ENCODE results near the gene CCND1.
"Not testable (repeated sequence)": the region's sequence is repeated elsewhere in the genome, so short reads cannot be mapped to it uniquely, and the experiment has no call there.

CCND1 gene

GRCh38 chr11:69618237-69618636 lies 22.7 kb upstream of the CCND1 start:
- DNase-seq: no peak

- no peak for DNase-seq
Measured at GRCh38 chr11:69620683-69621290, 20.2 kb upstream of the CCND1 start.

- DNase-seq: not testable (repeated sequence)
Measured at GRCh38 chr11:69622097-69622681, 18.8 kb upstream of the CCND1 start.

- DNase-seq: no peak
Measured at GRCh38 chr11:69624293-69624692, 16.7 kb upstream of the CCND1 start.

GRCh38 chr11:69625476-69625875 lies 15.5 kb upstream of the CCND1 start:
- DNase-seq: no peak

GRCh38 chr11:69627551-69627950 lies 13.4 kb upstream of the CCND1 start:
- DNase-seq: no peak

- no peak for DNase-seq
Measured at GRCh38 chr11:69630017-69630416, 10.9 kb upstream of the CCND1 start.

GRCh38 chr11:69630424-69630823 lies 10.5 kb upstream of the CCND1 start:
- no peak for DNase-seq

- DNase-seq: no peak
Measured at GRCh38 chr11:69632900-69633299, 8.1 kb upstream of the CCND1 start.

- no peak for DNase-seq
Measured at GRCh38 chr11:69634069-69634468, 6.9 kb upstream of the CCND1 start.

GRCh38 chr11:69634590-69634989 lies 6.4 kb upstream of the CCND1 start:
- no peak for DNase-seq

GRCh38 chr11:69635195-69635594 lies 5.8 kb upstream of the CCND1 start:
- no peak for DNase-seq

GRCh38 chr11:69635804-69636511 lies 5.0 kb upstream of the CCND1 start:
- DNase-seq: no peak

- DNase-seq: no peak
Measured at GRCh38 chr11:69636512-69637197, 4.3 kb upstream of the CCND1 start.

- DNase-seq: no peak
Measured at GRCh38 chr11:69637198-69637940, 3.6 kb upstream of the CCND1 start.

- no peak for DNase-seq
Measured at GRCh38 chr11:69637941-69638871, 2.8 kb upstream of the CCND1 start.

GRCh38 chr11:69638941-69639681 lies 1.8 kb upstream of the CCND1 start:
- no peak for DNase-seq

- DNase-seq: no peak
Measured at GRCh38 chr11:69639831-69640230, 1.1 kb upstream of the CCND1 start.

- DNase-seq: no peak
Measured at GRCh38 chr11:69640260-69640994, 529 bp upstream of the CCND1 start.

All from T-helper 9 cell (primary cell).